Loucy (cell line): Measurements from ENCODE around the gene SF3A1.

Experiments used
- H2AFZ ChIP-seq: fragments of 200-600 bp; sonication (generic); 2 replicates; pipeline ENCODE4 v1.6.0; 2016; ENCODE audit warnings: antibody characterized with exemption, mild to moderate bottlenecking, low read length, moderate library complexity
- H3F3A ChIP-seq: fragments of 200-600 bp; 2 replicates; pipeline ENCODE4 v1.6.0; 2016; ENCODE audit warnings: antibody characterized with exemption, low read depth, mild to moderate bottlenecking
- H3K27me3 ChIP-seq: fragments of 200-600 bp; sonication (generic); 2 replicates; pipeline ENCODE4 v1.6.1; 2014; ENCODE audit warnings: low read length, mild to moderate bottlenecking; ENCODE audit not compliant: insufficient read depth, poor library complexity, severe bottlenecking
- H3K36me3 ChIP-seq: fragments of 200-600 bp; sonication (generic); 2 replicates; pipeline ENCODE4 v1.6.1; 2016; ENCODE audit warnings: low read length; ENCODE audit not compliant: insufficient read depth
- H3K4me1 ChIP-seq: fragments of 200-600 bp; sonication (generic); 2 replicates; pipeline ENCODE4 v1.5.1; 2014; ENCODE audit warnings: low read length, mild to moderate bottlenecking; ENCODE audit not compliant: insufficient read depth, poor library complexity, severe bottlenecking
- H3K4me2 ChIP-seq: fragments of 200-600 bp; sonication (generic); 2 replicates; pipeline ENCODE4 v1.6.0; 2014; ENCODE audit warnings: antibody characterized with exemption, low read length, low read depth, mild to moderate bottlenecking; ENCODE audit not compliant: poor library complexity, severe bottlenecking
- H3K4me3 ChIP-seq: fragments of 200-600 bp; sonication (generic); 2 replicates; pipeline ENCODE4 v1.5.1; 2014; ENCODE audit warnings: low read length, mild to moderate bottlenecking, mixed read lengths; ENCODE audit not compliant: poor library complexity, severe bottlenecking
- H3K79me2 ChIP-seq: fragments of 200-600 bp; sonication (generic); 2 replicates; pipeline ENCODE4 v1.6.1; 2014; ENCODE audit warnings: low read length; ENCODE audit not compliant: insufficient read depth
- H3K9ac ChIP-seq: fragments of 200-600 bp; sonication (generic); 2 replicates; pipeline ENCODE4 v1.6.0; 2014; ENCODE audit warnings: mild to moderate bottlenecking, low read depth, low read length, moderate library complexity; ENCODE audit not compliant: poor library complexity, severe bottlenecking
- H3K9me2 ChIP-seq: fragments of 200-600 bp; sonication (generic); replicated peaks from 2 replicates; pipeline ENCODE4 v1.6.1; 2016; ENCODE audit warnings: low read depth, low read length, mixed read lengths
- H3K9me3 ChIP-seq: fragments of 200-600 bp; sonication (generic); 2 replicates; pipeline ENCODE4 v1.6.1; 2014; ENCODE audit warnings: mild to moderate bottlenecking, antibody characterized with exemption, low read length, low read depth; ENCODE audit not compliant: insufficient read depth
- H4K20me1 ChIP-seq: fragments of 200-600 bp; sonication (generic); 2 replicates; pipeline ENCODE4 v1.6.0; 2014; ENCODE audit warnings: antibody characterized with exemption, low read length, mild to moderate bottlenecking; ENCODE audit not compliant: insufficient read depth, poor library complexity, severe bottlenecking
- CTCF ChIP-seq: fragments of 200-600 bp; sonication (generic); conservative IDR thresholded peaks from 2 replicates; pipeline ENCODE4 v1.5.1; 2014; ENCODE audit warnings: mild to moderate bottlenecking, antibody characterized with exemption, low read length
- EZH2phosphoT487 ChIP-seq: fragments of 200-600 bp; IDR thresholded peaks from 2 replicates; pipeline ENCODE4 v1.6.1; 2018; ENCODE audit warnings: antibody characterized with exemption, mild to moderate bottlenecking, moderate library complexity, borderline replicate concordance

Gene SF3A1

GRCh38 chr22:30370641-30371230 is 14.0 kb upstream of the SF3A1 start:
- Histone ChIP-seq H2AFZ (no peak overlapping the region), H3K4me1 (no peaks in the 10 kb centered on the region), H4K20me1 (no peaks in the 10 kb centered on the region), H3K9me2 (no peaks in the 10 kb centered on the region), H3K9me3 (no peaks in the 10 kb centered on the region), H3K9ac (no peak overlapping the region), H3K4me2 (no peak overlapping the region), H3F3A (no peaks in the 10 kb centered on the region), H3K79me2 (no peaks in the 10 kb centered on the region), H3K27me3 (no peaks in the 10 kb centered on the region), H3K36me3 (no peaks in the 10 kb centered on the region), H3K4me3 (no peak overlapping the region)
- TF ChIP-seq EZH2phosphoT487: no peak

- no peaks in the 10 kb centered on the region for H3F3A ChIP-seq
- H3K9me2 ChIP-seq: no peaks in the 10 kb centered on the region
- H4K20me1 ChIP-seq: no peaks in the 10 kb centered on the region
- H3K4me3 ChIP-seq: no peak overlapping the region
- no peak overlapping the region for H3K9ac ChIP-seq
- no peaks in the 10 kb centered on the region for H3K9me3 ChIP-seq
- no peaks in the 10 kb centered on the region for H3K27me3 ChIP-seq
- no peaks in the 10 kb centered on the region for H3K36me3 ChIP-seq
- TF ChIP-seq EZH2phosphoT487: no peak
- TF ChIP-seq CTCF: no peak
- no peaks in the 10 kb centered on the region for H3K79me2 ChIP-seq
- H2AFZ ChIP-seq: no peak overlapping the region
- no peak overlapping the region for H3K4me2 ChIP-seq
- H3K4me1 ChIP-seq: no peaks in the 10 kb centered on the region
These were observed 11.7 kb upstream of the SF3A1 start for GRCh38 chr22:30368420-30368819.

- H3F3A ChIP-seq: no peaks in the 10 kb centered on the region
- no peaks in the 10 kb centered on the region for H4K20me1 ChIP-seq
- H2AFZ ChIP-seq: no peak overlapping the region
- no peak overlapping the region for H3K4me3 ChIP-seq
- H3K27me3 ChIP-seq: no peaks in the 10 kb centered on the region
- H3K9me3 ChIP-seq: no peaks in the 10 kb centered on the region
- no peaks in the 10 kb centered on the region for H3K36me3 ChIP-seq
- TF ChIP-seq EZH2phosphoT487: no peak
- no peak for TF ChIP-seq CTCF
- no peaks in the 10 kb centered on the region for H3K4me1 ChIP-seq
- no peaks in the 10 kb centered on the region for H3K9me2 ChIP-seq
- H3K79me2 ChIP-seq: no peaks in the 10 kb centered on the region
- H3K4me2 ChIP-seq: no peak overlapping the region
- H3K9ac ChIP-seq: no peak overlapping the region
These were observed 9.2 kb upstream of the SF3A1 start for GRCh38 chr22:30365891-30366290.

- Histone ChIP-seq H3K4me1 (no peaks in the 10 kb centered on the region), H2AFZ (no peak overlapping the region), H3K79me2 (no peaks in the 10 kb centered on the region), H3K4me2 (no peak overlapping the region), H3K9ac (no peak overlapping the region), H3K9me3 (no peaks in the 10 kb centered on the region), H3K4me3 (no peak overlapping the region), H4K20me1 (no peaks in the 10 kb centered on the region), H3K36me3 (no peaks in the 10 kb centered on the region), H3K27me3 (no peaks in the 10 kb centered on the region), H3F3A (no peaks in the 10 kb centered on the region), H3K9me2 (no peaks in the 10 kb centered on the region)
- no peak for TF ChIP-seq EZH2phosphoT487
- no peak for TF ChIP-seq CTCF
These were observed 6.1 kb upstream of the SF3A1 start for GRCh38 chr22:30362651-30363281.
